Activated CD4-positive, CD25-positive, alpha-beta regulatory T cell (primary cell): ENCODE measurements around the gene EOMES.
"Not testable (repeated sequence)": the region's sequence is repeated elsewhere in the genome, so short reads cannot be mapped to it uniquely, and the experiment has no call there.

Experiments
- DNase-seq, 4 experiments: peaks; one replicate each; lab custom pipeline; 2025; lab: John Stamatoyannopoulos, UW

The EOMES gene

GRCh38 chr3:27721717-27722564, at the start of gene EOMES:
TSS of gene EOMES (minus strand) at chr3:27722323. CDS start at chr3:27722294, 29 bp downstream.
- peak; percentile 13 to 32 (median 21) for DNase-seq

DNA sequence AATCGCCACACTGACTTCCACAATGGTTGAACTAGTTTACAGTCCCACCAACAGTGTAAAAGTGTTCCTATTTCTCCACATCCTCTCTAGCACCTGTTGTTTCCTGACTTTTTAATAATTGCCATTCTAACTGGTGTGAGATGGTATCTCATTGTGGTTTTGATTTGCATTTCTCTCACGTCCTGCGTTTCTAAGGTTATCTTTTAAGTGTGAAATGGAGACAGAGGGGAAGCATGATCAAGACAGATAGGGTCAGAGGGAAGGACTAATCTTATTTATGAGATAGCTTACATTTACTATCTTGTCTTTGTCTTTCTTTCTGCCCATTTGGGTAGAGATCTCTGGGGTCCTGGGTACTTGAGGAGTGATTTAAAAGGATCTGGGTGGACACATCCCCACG, 48.3 kb upstream of the EOMES start:
- DNase-seq, result not testable (repeated sequence)

GRCh38 chr3:27767000-27767399, 44.9 kb upstream of the EOMES start:
- DNase-seq, result no peak

DNA sequence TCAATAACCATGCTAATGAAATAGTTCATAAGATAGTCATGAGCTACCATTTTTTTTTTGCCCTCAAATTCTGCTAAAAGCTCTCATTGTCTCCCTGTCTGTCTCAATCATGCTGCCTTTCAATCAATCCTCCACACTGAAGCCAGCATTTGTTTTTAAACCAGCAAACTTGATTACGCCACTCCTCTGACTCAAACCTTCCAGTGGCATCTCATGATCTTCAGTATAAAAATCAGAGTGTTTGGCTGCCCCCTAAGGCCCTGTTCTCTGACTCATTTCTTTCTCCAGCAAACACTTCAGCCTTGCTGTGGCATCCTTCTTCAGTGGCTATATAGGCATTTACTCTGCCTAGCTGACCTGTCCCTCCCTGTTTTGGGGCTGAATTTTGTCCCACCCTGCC, 36.0 kb upstream of the EOMES start:
- DNase-seq, result no peak

DNA sequence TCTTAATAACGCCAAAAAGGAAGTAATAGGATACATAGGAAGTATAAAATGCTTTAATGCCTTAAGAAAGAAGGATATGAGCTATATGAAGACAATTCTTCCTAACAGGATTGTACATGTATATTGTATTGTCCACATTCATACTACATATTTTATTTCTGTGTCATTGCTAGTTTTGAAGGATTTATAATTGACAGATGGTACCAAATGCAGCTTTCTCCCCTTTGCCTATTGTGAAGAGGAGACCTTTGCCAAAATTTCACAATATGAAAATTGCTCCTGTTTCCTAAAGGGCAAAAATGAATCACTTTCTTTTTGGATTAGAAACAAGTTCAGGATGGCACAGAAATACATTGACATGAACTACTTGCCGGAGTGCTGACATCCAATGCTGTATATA, 34.8 kb upstream of the EOMES start:
- no peak for DNase-seq

DNA sequence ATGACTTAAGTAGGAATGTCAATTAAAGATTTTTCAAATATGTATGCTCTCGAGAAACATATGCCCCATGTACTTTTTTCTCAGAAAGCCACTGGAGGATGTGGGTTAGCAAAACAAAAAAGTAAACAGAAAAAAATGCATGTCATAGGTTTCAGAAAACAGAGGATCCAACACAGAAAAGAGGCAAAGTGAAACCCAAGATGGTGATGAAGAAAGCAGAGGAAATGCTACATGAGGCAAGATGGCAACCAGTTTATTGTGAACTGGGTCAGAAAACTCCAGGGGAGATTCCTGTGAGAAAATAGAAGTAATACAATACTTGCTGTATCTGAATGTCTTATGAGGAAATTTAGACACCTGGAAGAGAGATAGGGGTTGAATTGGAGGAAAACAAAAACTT, 30.8 kb upstream of the EOMES start:
- no peak for DNase-seq

DNA sequence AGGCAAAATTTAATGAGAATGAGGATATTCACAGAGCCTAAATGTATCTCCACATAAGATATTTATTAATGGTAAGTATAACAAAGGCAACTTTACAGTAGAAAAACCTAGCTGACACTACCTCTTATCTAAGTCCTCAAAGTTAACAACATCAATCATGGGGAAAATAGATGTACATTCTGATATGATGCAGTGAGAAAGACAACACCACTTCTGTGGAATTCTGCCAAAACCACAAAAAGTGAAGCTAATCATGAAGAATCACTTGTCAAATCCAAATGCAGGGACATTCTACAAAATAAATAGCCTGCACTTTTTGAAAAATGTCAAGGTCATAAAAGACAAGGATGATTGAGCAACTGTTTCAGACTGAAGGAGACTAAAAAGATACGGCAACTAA, 27.5 kb upstream of the EOMES start:
- no peak for DNase-seq

- DNase-seq, result no peak
Measured at GRCh38 chr3:27746838-27747237, 24.7 kb upstream of the EOMES start.

DNA sequence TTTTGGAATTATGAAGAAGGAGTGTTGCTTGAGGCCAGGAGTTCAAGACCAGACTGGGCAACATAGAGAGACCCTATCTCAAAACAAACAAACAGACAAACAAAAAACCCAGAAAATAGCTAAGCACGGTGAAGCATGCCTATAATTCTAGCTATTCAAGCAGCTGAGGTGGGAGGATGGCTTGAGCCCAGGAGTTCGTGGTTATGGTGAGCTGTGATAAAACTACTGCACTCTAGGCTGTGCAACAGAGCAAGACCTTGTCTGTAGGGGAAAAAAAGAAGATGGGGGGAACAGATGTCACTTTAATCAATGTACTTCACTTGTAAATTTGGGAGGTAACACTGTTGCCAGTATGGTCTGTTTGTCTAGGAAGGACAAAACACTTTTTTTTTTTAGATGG, 18.7 kb upstream of the EOMES start:
- DNase-seq, result no peak

- DNase-seq, result no peak
Measured at GRCh38 chr3:27737091-27737490, 15.0 kb upstream of the EOMES start.

- no peak for DNase-seq
Measured at GRCh38 chr3:27730774-27731659, 8.9 kb upstream of the EOMES start.

DNA sequence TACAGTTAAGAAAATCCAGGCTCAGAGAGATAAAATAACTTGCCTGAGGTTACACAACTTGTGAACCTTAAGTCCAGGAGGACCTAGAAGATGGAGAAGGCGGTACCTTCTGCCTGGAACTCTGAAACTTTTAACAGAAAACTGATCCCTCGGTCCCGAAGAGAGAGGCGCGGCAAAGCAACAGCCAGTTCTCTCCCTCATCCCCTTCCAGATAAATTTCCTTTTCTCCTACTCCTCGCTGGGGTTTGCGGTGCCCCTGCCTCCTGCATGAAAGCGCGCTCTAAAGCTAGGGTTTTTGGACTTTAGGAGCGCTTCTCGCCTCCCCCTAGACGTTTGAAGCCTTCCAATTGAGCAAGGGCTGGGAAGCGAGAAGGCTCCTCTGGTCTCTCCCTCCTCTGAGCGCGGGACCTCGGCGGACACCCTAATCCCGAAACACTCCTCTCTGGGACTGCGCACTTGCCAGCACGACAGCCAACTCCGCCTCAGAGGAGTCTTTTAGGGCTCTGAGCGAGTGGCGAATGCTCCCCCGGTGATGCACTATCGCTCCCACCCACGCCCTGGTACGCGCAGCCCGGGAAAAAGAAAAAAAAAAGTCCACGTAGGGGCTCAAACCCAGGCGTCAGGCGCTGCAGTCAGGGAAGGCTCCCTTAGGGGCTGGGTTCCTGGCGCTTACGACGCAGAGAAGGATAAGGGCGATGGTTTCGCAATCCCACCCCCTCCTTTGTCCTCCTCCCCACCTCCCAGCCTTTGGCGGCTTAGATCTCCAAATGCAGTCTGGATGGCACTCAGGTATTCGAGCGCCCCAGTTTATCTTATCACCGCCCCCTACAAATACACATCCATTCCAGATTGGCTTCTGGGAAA, 7.9 kb upstream of the EOMES start:
- DNase-seq, result no peak

GRCh38 chr3:27729325-27729724, 7.2 kb upstream of the EOMES start:
- DNase-seq, result no peak

- DNase-seq, result no peak
Measured at GRCh38 chr3:27728195-27729087, 6.3 kb upstream of the EOMES start.

DNA sequence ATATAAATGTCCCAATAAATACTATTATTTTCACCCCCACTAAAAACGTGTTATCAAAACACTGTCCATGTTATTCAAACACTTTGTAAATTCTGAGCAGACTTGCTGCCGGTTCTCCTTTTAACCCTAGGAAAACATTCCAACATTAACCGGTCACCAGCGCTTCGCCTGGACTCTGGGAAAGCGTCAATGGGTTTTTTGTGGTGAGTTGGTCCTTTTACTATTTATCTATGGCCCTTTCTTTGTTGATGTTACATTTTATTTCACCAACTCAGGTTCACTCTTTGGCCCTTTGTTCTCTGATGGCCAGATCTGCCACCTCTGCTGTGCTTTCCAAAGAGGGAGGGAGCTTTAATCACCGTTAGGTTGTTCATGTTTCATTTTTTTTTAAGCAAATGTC, 4.1 kb upstream of the EOMES start:
- no peak for DNase-seq

GRCh38 chr3:27724459-27725197, 2.5 kb upstream of the EOMES start:
- DNase-seq, result no peak

DNA sequence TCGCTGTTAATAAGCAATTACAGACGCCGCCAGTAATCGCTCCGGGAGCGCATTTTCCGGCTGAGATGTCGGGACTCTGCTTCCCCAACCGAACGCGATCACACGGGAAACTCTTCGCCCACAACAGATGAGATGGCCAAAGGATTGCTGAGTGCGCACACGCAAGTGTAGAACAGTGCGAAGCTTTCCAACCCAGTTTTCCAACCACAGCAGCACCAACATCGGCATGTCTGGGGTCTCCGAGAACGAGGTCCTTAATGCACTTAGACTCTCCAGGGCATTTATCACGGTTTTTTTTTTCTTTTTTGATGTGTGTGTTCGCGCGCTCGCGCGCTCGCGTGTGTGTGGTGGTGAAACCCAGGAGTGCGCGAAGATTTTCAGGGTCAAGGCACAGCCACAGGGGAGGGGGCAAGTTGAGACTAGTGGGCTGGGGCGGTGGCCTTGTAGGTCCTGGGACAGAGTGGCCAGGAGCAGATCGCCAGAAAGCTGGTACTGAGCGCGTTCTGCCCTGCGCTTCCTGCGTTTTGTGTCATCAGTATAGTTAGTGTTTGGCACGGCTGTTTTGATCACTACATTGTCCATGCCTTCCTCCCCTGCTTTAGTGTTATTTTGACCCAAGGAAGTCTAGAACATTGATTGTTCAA, 1.8 kb upstream of the EOMES start:
- DNase-seq, result no peak

- no peak for DNase-seq
Measured at GRCh38 chr3:27723456-27723814, 1.3 kb upstream of the EOMES start.

DNA sequence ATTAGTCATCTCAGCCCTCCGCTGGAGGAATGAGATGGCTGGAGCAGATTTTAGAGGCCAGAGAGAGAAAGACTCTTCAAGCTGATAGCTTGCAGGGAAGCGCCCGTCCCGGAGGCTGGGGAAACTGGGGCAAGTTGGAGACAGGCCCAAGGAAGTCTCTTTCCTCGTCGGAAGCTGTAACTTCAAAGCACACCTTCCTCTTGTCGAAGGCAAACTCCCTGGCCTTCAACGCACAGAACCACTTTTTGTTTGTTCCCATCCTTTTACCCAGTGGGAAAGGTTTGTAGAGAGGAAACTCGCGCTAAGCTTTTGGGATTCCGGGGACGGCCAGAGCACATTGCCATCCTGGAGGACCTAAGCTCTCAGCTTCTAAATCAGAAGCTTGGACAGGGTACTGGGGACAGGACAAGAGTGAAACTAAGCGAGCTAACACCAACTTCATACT, 900 bp upstream of the EOMES start:
- no peak for DNase-seq
